ENCODE results near the gene ZNF660.
A peak's percentile ranks its signal among the peaks of the same experiment; 100 is the strongest.
"Not testable (repeated sequence)": the region's sequence is repeated elsewhere in the genome, so short reads cannot be mapped to it uniquely, and the experiment has no call there.

The ZNF660 gene

DNA sequence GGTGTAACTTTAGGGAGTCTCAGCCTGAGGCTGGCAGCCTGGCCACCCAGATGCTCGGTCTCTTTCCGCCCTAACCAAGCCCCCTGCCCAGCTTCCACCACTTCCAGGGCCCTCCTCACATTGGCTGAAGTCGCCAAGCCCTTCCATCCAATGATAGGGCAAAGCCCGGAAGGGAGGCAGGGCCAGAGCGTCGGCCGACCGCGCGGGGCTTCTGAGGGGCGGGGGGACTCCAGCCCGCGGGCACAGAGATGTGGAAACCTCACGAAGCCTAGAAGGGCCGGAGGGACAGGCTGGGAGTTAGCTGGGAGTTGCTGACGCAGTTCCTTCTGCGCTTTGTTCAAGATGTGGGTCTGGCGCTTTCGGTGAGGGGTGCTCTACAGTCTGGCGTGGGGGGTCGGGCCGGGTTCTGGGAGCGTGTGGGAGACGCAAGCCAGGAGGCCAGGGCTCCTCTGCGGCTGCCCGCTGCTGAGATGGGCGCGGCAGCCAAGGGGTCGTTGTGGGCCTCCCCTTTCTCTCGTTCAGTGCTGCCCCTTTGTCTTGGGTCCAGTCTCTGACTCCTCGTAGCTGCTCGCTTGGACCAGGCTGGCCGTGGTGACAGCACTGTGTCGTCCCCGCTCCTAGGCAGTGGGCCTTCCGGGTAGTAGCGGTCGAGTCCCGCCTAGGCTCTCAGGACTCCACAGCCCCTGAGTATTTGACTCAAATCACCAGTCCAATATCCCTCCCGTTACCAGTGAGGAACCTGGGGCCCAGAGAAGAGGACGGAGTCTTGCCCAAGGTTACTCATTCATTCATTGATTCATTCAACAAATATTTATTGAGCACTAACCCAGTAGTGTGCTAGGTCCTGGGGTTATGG lies at the start of gene ZNF660:
Gene ZNF660 (plus strand): TSS at position 319 of the 856 bp plus-strand sequence. CDS start 9,230 bp downstream, outside the sequence.
- DNase-seq (ENCODE audit: low read depth): no peak

DNA sequence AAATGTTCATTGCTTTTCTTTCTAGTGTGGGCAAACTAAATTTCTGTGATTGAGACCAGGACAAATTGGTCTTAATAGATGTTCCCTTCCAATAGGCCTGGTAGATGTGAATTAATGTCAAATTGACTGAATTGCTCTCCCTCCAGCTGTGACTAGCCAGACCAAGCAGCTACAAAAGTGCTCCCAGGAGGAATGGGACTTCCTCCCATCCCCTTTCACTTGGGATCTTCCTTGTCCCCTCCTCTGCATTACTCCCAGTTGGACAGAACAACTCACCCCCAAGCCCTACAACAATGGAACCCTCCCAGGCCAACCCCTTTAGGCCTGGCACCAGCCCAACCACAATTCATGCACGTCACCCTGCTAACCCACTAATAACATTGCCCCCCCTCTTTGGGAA lies 49.4 kb upstream of the ZNF660 start:
- no peak for DNase-seq (ENCODE audit: low read depth)

DNA sequence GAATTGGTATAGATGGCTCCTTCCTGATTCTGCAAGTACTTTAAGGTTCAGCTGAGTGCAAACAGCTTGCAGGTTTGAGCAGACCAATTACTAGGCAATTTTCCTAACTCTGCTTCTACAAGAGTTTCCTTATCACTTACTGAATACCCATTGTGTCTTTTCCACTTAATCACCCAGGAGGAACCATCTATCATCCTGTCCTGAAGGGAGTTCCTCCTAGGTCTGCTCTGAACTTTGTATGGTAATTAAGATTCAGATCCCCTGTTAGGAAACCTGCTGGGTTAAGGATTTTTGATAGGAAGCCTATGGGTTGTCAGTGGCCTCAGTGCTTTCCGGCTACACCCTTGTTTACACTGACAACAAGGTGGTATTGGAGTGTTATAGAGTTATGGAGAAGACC lies 40.0 kb upstream of the ZNF660 start:
- not testable (repeated sequence) for DNase-seq (ENCODE audit: low read depth)

DNA sequence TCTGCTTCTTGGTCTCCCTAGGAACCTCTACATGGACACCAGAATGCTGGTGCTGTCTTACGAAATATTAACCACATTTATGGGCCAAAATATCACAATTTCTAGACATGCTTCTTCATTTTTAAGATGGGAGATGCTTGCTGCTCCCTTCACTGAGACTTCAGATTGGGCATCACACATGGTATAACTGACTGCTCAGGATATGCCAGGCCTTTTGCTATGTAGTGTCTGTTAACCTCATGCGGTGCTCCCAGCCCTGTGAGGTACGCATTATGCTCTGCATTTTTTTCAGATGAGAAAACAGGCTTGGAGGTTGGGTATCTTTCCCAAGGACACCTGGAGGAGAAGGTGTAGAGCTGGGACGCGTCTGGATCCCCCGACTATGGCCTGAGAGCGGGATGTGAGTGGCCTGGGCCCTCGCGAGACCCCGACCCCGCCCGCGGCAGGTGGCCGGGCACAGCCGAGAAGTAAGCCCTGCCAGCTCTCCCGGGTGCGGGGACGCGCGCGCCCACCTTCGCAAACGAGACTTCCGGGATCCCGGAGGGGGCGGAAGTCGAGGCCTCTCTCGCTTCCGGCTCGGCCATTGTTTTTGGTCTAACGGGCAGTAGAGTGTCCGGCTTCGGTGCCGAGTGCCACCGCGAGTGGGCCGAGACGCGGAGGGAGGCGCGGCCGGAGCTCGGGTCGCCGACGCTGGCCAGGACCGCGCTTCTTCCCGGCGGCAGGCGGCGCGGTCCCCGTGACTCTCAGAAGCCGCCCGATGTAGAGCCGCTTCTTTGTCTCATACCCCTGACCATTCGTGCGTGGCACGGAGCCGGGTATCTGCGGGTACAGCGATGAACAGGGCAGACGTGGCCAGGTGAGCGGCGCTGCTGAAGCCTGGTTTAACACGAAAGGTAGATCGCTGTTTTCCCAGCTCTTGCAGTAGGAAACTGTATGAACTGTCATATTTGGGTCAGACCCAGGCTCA lies 29.9 kb upstream of the ZNF660 start, which contains the start of gene ZKSCAN7:
Gene ZKSCAN7 (plus strand): TSS at position 568 of the 967 bp plus-strand sequence. CDS start 1,855 bp downstream, outside the sequence.
- peak; percentile 27 for DNase-seq (ENCODE audit: low read depth)

DNA sequence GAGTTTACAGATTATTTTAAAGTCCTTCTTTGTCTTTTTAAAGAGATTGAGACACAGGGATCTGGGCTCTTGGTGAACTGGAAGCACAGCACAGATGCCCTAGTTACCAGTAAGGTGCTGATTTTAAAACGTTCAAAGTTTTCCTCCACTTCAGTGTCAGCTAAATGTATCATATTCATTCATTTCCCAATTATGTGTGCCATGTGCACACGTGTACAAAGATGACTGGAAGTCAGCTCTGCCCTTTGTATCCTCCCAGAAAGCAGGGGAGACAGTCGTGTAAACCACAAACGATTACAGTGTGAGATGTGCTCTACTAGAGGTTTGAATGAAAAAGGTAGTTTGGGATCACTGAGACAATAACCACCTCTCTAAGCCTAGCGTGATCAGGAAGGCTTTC lies 29.0 kb upstream of the ZNF660 start:
- DNase-seq (ENCODE audit: low read depth): no peak

DNA sequence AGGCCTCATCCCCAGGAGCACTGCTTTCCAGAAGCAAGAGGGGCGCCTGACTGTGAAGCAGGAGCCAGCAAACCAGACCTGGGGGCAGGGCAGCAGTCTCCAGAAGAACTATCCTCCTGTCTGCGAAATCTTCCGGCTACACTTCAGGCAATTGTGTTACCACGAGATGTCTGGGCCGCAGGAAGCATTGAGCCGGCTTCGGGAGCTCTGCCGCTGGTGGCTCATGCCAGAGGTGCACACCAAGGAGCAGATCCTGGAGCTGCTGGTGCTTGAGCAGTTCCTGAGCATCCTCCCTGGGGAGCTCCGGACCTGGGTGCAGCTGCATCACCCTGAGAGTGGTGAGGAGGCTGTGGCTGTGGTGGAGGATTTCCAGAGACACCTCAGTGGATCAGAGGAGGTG lies 27.7 kb upstream of the ZNF660 start:
- no peak for DNase-seq (ENCODE audit: low read depth)

DNA sequence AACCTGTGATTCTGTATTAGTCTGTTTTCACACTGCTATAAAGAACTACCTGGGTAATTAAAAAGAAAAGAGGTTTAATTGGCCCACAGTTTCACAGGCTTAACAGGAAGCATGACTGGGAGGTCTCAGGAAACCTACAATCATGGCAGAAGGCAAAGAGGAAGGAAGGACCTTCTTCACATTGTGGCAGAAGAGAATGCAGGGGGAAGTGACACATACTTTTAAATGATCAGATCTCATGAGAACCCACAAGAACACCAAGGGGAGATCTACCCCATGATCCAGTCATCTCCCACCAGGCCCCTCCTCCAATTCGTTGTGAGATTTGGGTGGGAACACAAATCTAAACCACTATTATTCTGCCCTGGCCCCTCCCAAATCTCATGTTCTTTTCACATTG lies 23.7 kb upstream of the ZNF660 start:
- no peak for DNase-seq (ENCODE audit: low read depth)

DNA sequence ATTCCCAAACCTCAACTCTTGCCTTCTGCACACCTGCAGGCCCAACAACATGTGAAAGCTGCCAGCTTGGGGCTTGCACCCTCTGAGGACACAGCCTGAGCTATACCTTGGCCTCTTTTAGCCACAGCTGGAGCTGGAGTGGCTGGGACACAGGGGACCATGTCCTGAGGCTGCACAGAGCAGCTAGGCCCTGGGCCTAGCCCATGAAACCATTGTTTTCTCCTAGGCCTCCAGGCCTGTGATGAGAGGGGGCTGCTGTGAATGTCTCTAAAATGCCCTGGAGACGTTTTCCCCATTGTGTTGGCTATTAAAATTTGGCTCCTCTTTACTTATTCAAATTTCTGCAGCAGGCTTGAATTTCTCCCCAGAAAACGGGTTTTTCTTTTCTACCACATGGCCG lies 22.6 kb upstream of the ZNF660 start:
- DNase-seq (ENCODE audit: low read depth): no peak

DNA sequence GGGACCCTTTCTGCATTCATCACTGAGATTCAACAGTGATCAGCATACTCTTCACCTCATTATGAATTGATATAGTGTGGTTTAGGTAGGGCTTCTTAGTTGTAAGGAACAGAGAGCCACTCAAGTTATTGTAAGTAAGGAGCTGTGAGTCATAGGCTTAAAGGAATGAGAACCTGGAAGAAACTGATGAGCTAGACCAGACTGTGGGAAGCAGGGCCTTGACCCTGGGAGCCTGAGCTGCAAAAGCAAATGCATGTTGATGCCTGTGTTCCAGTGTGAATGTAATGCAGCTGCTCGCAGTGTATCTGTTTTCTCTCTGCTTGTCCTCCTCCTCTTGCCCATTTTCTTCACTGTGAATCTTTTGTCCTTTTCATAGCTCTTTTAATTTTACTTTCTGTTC lies 16.2 kb upstream of the ZNF660 start:
- DNase-seq (ENCODE audit: low read depth): no peak

DNA sequence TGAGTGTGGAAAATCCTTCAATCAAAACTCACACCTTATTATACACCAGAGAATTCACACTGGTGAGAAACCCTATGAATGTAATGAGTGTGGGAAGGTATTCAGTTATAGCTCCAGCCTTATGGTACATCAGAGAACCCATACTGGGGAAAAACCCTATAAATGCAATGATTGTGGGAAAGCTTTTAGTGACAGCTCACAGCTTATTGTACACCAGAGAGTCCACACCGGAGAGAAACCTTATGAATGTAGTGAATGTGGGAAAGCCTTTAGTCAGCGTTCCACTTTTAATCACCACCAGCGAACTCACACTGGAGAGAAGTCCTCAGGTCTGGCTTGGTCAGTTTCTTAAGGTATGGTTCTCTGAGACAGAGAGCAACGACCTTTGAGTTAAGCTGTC lies 13.7 kb upstream of the ZNF660 start:
- DNase-seq (ENCODE audit: low read depth): no peak

DNA sequence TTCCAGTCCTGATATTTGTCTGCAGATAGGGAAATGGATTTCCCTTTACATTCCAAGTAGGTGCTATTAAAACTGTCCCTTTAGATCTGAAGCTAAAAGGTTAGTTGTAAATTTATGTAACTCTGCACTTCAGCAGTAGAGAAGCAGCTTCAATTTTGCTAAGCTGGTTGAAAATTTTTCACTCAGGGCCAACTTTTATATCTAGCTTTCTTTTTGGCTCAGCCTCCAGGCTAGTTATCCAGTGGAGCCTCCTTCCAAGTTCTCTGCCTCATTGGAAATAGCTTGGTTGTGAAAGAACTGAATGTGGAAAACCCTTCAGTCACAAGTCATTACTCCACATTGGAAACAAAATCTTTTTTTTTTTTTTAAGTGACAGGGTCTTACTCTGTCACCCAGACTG lies 8.2 kb upstream of the ZNF660 start:
- DNase-seq (ENCODE audit: low read depth): no peak

DNA sequence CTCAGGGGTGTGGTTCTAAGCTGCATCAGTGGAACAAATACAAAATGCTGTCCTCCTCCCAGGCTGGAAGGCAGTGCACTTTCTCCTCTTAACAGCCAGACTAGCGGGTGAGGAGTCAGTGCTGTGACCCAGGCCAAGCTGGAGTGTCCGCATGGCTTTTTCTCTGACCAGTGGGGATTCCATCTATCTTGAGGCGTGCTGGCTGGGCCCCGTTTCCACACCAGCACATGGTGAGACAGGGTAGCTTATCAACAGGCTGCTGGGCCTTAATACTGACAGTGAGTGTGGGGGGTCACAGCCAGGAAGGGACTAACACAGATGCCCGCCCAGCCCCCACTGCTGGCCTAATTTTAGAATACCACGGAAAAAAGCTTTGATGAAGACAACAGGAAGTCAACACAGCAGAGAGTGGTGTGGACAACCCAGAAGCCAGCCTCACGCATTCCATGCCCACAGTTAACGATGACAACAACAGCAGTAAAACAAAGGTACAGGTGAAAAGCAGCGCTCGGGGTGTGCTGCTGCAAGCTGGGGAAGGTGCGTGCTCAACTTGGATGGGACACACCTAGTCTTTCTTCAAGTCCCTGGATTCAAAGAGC lies 7.3 kb upstream of the ZNF660 start:
- not testable (repeated sequence) for DNase-seq (ENCODE audit: low read depth)

DNA sequence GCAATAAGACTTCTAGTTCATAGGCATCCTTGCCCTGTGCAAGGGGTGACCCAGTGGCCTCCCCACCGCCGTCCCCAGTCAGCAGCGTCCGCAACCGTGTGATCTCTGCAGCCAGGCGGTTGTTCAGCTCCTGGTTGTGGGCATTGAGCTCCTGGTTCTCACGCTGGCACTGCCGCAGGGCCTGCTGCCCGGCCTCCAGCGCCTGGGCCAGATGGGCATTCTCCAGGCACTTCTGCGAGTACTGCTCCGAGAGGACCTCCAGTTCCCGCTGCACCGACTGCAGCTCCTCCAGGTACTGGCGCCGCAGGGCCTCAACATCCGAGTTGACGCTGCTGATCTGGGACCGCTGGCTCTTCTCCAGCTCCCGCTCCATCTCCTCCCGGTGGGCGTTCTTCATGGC lies 6.4 kb upstream of the ZNF660 start:
- not testable (repeated sequence) for DNase-seq (ENCODE audit: low read depth)

DNA sequence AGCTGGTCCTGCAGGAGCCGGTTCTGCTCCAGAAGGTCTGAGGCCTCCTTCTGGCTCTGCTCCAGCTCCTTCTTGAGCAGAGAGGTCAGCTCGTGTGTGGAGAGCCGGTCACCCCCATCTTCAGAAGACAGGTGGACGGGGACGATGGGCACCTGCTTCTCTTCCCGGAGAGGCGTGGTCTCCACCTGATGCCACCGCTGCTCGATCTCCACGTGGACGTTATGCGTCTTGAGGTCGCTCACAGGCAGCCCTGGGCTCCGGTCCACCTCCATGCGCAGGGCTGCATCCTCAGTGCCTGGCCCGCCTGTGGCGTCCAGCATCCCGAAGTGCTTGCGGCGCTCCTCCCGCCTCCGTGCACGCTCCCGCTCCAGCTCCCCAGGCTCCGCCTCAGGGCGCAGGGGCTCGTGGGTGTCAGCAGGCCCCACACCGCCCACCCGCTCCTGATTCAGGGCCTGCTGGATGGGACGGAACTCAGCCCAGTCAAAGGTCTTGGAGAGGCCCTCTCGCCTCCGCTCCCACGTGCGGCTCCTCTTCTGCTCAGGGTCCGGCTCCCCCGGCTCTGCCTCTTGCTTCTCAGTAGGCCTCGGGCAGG lies 5.7 kb upstream of the ZNF660 start:
- not testable (repeated sequence) for DNase-seq (ENCODE audit: low read depth)

DNA sequence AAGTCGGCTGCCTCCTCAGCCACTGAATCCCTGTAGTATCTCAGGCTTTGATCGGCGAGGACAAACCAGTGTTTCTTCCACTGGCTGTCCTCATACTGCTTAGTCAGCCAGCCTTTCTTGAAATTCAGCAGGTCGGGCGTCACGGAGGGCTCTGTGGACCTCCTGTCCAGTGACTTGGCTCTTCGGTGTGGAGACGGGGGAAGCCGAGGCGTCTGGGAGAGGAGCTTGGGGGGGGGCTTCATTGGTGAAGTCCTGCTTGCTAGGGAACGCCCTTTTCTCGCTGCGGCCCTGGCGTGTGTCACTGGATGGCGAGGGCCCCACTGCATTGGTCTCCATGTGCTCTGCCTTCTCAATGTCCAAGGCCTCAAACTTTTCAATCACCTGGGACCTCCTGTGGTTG lies 5.0 kb upstream of the ZNF660 start:
- DNase-seq (ENCODE audit: low read depth): not testable (repeated sequence)

DNA sequence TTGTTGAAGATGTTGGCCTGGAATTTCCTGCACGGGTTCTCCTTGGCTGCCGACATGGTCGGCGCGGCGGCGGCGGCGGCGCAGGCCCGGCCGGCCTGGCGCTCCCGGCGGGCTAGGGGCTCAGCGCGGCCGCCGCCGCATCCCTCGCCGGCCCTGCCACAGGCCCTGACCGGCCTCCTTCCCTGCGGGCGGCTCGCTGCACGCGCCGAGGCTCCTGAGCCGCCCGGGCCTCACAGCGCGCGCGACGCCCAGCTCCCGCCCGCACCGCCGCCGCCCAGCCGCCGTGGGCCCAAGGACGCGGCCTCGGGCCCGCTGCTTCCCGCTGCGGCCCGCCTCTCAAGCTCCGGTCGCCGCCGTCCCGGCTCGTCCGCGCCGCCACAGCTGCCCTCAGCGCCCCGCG lies 3.8 kb upstream of the ZNF660 start:
- not testable (repeated sequence) for DNase-seq (ENCODE audit: low read depth)

DNA sequence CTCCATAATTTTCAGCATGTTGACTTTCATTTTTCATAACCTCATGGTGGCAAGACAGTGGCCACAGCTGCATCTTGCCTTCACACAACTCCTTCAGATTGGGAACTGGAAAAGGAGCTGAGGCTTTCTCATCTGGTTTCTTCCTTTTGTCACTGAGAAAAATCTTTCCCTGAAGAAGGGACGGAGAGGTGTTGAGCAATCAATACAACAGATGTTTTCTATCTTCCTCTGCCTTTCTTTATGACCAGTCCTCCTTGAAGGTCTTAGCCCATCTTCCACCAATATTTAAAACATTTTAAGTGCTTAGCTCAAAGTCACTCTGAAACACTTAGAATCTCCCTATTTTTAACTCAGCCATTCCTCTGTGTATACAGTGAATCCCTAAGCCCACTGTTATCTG lies 11.9 kb downstream of the ZNF660 start:
- DNase-seq (ENCODE audit: low read depth): no peak

DNA sequence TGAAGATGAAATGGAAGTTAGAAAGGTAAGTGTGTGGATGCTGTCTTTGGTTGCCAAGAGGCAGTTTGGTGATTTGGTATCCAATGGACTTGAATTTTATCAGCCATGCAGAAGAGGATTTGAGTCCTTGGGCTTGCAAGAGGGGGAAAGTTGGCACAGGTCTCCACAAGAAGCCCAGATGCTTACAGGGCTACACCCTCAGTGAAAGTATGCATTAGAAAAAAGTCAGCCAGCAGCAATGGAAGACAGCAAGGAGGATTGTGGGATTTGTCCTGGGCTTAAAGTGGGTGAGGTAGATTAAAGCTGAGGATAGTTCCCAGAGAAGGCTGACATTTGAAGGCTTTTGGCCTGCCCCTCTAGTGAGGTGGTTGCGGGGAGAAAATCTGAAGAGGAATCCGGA lies 17.0 kb downstream of the ZNF660 start:
- DNase-seq (ENCODE audit: low read depth): no peak

DNA sequence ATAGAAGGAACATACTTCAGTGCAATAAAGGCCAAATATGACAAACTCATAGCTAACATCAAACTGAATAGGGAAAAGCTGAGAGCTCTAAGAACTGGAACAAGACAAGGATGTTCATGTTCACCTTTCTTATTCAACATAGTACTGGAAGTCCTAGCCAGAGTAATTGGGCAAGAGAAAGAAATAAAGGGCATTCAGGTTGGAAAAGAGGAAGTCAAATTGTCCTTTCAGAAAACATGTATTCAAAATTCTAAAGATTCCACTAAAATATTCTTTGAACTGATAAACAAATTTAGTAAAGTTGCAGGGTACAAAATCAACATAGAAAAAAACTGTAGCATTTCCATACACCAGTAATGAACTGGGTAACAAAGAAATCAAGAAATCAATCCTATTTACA lies 27.9 kb downstream of the ZNF660 start:
- no peak for DNase-seq (ENCODE audit: low read depth)

DNA sequence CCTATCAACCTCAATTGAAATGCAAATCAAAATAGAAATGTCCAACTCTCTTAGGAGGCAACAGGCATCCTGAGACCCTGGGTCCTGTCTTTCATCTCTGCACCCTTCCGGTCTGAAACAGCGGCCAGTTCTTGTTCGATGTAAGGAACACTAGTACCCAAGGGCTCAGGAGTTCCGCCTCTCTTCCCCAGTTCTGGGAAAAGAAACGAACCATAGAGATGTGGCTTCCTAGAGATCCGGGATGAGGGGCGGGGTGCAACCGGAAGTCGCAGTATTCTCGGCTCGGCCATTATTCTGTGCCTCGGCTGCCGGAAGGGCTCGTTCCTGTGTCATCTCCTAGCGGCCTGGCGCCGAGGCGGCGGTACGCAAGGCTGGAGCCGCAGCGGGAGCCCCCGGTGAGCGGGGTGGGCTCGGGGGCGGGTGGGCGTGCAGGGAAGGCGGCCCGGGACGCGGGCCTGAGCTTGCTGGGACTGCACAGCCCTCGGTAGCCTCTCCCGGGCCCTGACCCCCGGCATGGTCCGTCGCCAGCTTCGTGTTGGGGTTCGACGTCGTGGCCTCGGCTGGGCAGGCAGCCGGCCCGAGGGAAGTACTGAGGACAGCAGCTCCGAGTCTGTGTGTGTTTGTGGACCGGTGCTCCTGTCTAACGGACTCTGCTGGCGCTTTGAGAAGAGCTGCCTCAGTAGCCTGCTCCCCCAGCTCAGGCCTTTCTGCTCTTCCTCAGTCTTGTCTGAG lies 40.2 kb downstream of the ZNF660 start, which contains the start of gene ZNF197:
Gene ZNF197 (plus strand): TSS at position 288 of the 732 bp plus-strand sequence. CDS start 4,119 bp downstream, outside the sequence.
- DNase-seq (ENCODE audit: low read depth): peak; percentile 26

DNA sequence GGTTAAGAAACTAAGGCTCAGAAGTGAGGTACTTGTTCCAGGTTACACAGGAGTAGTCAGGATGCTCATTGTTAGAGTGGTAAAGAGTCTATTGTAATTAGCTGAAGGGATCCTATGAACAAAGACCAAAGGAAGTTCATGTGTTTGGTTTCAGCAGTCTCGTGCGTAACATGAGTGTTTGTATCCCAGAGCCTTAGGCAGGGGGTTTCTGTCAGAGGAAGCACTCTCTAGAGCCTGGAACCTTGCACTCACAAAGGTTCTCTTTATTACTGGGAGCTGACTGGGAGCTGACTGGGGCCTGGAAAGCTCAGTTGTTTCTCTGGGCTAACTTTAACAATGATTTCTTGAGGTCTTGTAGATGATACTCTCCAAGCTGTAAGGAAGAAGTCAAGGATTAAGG lies 44.0 kb downstream of the ZNF660 start:
- DNase-seq (ENCODE audit: low read depth): no peak
